Measurements from ENCODE around the gene KIAA1549. TPM values are rescaled to one million over a fixed set of nuclear protein-coding genes. Genes with fewer than 3 reads are reported as not detected.

KIAA1549 gene
- total and polyA plus RNA-seq, 2 of the 8 experiments (the other 6 are each of a cell fraction or from before 2014, with no cell fraction given) = 6.5 to 17.3 TPM

GRCh38 chr7:138890499-138891445 is 90.4 kb downstream of the KIAA1549 start:
- WGBS, 2 experiments (ENCODE audit: extremely low coverage in 1 of 2, insufficient coverage in 1 of 2, insufficient read length in 1 of 2, insufficient replicate concordance in 2 of 2, low coverage in 1 of 2, low lambda C conversion rate in 2 of 2, missing lambda C conversion rate in 1 of 2) = 88% methylated on average over 21 of the region's 21 CpGs; no CpG with 5 or more reads in 1 of the 2 experiments
- no peak for DNase-seq (ENCODE audit: low read depth in 1 of 2, low spot score in 2 of 2)
- no peak overlapping the region for H4K91ac ChIP-seq (replicated peaks; ENCODE audit: insufficient read length, low read length)
- no peak overlapping the region for H3K27ac ChIP-seq (ENCODE audit: low read depth, low read length)
- H3K4me2 ChIP-seq (ENCODE audit: insufficient read depth in 1 of 2, low read depth in 2 of 2, low read length in 2 of 2) = no peak overlapping the region
- FAIRE-seq = no peak
- no peak overlapping the region for H3K14ac ChIP-seq (ENCODE audit: insufficient read length)
- no peaks in the 10 kb centered on the region for H3K27me3 ChIP-seq (replicated peaks in 1 of 4; ENCODE audit: control insufficient read depth in 3 of 4, extremely low read depth in 1 of 4, insufficient read depth in 3 of 4, low read length in 3 of 4)
- H4K8ac ChIP-seq (ENCODE audit: extremely low read depth, insufficient read depth, low read length) = peak overlapping the region; percentile 22; the same call in 1 of the 2 replicates
- H2AK5ac ChIP-seq (ENCODE audit: low read depth, low read length) = no peak overlapping the region
- H4K5ac ChIP-seq (ENCODE audit: insufficient read length, low read depth, low read length) = no peak overlapping the region
- H3K9me3 ChIP-seq (ENCODE audit: insufficient read depth in 2 of 2, low read depth in 1 of 2, low read length in 1 of 2) = no peaks in the 10 kb centered on the region
- H3K4ac ChIP-seq (replicated peaks; ENCODE audit: insufficient read length, low read depth, low read length) = no peak overlapping the region
- H3K79me2 ChIP-seq (ENCODE audit: control insufficient read depth in 1 of 2, insufficient read depth in 2 of 2, low read length in 2 of 2) = no peaks in the 10 kb centered on the region
- H3K9ac ChIP-seq (replicated peaks in 1 of 4; ENCODE audit: extremely low read depth in 1 of 4, low read depth in 3 of 4, low read length in 3 of 4) = no peak overlapping the region
- H2AFZ ChIP-seq (ENCODE audit: low read length) = no peak overlapping the region
- H2BK120ac ChIP-seq (replicated peaks; ENCODE audit: low read depth, low read length) = no peak overlapping the region
- H3K56ac ChIP-seq (replicated peaks; ENCODE audit: insufficient read length, low read depth, low read length) = no peak overlapping the region
- peaks cover 4 to 12% (median 8%) of the 10 kb centered on the region in 4 experiments for H3K36me3 ChIP-seq (ENCODE audit: control insufficient read depth in 2 of 4, insufficient read depth in 4 of 4, low read length in 3 of 4)
- POLR2A ChIA-PET (ENCODE audit: partially characterized antibody) = no interaction called here
- H2BK5ac ChIP-seq (ENCODE audit: low read depth, low read length) = no peak overlapping the region
- H2BK12ac ChIP-seq (ENCODE audit: low read depth, low read length) = no peak overlapping the region
- no peak overlapping the region for H3K18ac ChIP-seq (ENCODE audit: extremely low read depth, low read length)
- no peak overlapping the region for H2BK15ac ChIP-seq (ENCODE audit: low read length)
- no peak overlapping the region for H3K23ac ChIP-seq (ENCODE audit: insufficient read length)
- H3K79me1 ChIP-seq (ENCODE audit: low read depth, low read length) = no peaks in the 10 kb centered on the region
- H3K4me3 ChIP-seq (ENCODE audit: extremely low read depth in 1 of 4, insufficient read depth in 2 of 4, low read depth in 3 of 4, low read length in 4 of 4) = no peak overlapping the region
- H2BK20ac ChIP-seq (ENCODE audit: low read length) = no peak overlapping the region
- H4K20me1 ChIP-seq (replicated peaks in 1 of 2; ENCODE audit: control insufficient read depth in 1 of 2, insufficient read depth in 2 of 2, low read length in 2 of 2) = no peaks in the 10 kb centered on the region
- no peaks in the 10 kb centered on the region; a peak in 2 of 7 replicates for H3K4me1 ChIP-seq (replicated peaks in 1 of 4; ENCODE audit: control insufficient read depth in 3 of 4, insufficient read depth in 4 of 4, low read length in 3 of 4)
- CTCF ChIA-PET (ENCODE audit: partially characterized antibody) = interaction anchor here (0.8 to 1.7 kb wide), 4 partner anchors 12 to 244 kb away, joined by 3 to 5 read pairs (median 3); no protein-coding TSS in a partner anchor
- no peaks in the 10 kb centered on the region for H3K23me2 ChIP-seq (ENCODE audit: low read depth, low read length)
- TF ChIP-seq SIRT6 (IDR thresholded peaks at IDR 0.05; ENCODE audit: low read length) (no peak), SIN3A (conservative IDR thresholded peaks at IDR 0.05 in 1 of 2, IDR thresholded peaks at IDR 0.05 in 1 of 2; ENCODE audit: low read depth in 1 of 2, low read length in 2 of 2) (no peak), RNF2 (IDR thresholded peaks at IDR 0.05; ENCODE audit: borderline replicate concordance, low read depth, low read length, missing control alignments, poor library complexity, severe bottlenecking) (no peak), CHD2 (IDR thresholded peaks at IDR 0.05; ENCODE audit: low read length) (no peak), GABPA (IDR thresholded peaks at IDR 0.05; ENCODE audit: borderline replicate concordance, insufficient read depth, low read length) (no peak), RFX5 (IDR thresholded peaks at IDR 0.05; ENCODE audit: borderline replicate concordance, low read depth, low read length) (no peak), TAF7 (optimal IDR thresholded peaks at IDR 0.05; ENCODE audit: borderline replicate concordance, low read depth, low read length) (no peak), GTF2F1 (IDR thresholded peaks at IDR 0.05; ENCODE audit: borderline replicate concordance, low read depth, low read length) (no peak), CBX8 (IDR thresholded peaks at IDR 0.05; ENCODE audit: borderline replicate concordance, low read depth, low read length) (no peak), PHF8 (conservative IDR thresholded peaks at IDR 0.05; ENCODE audit: low read depth, low read length) (no peak), EGR1 (IDR thresholded peaks at IDR 0.05; ENCODE audit: borderline replicate concordance, low read depth, low read length) (no peak)

Data from H1 (cell line).